Upper lobe of right lung (tissue), 1 donor: ENCODE measurements around the gene RPS6KA2. TPM values are rescaled to one million over a fixed set of nuclear protein-coding genes. Genes with fewer than 3 reads are reported as not detected.

Experiments used
- ATAC-seq: fragments of 200-7000 bp; cut with Tn5 transposase; one replicate; pipeline ENCODE4 v1.9.1; 2020; ENCODE audit warnings: mild to moderate bottlenecking, moderate library complexity
- DNase-seq: peaks from one replicate; pipeline ENCODE4 v3.0.0-alpha.2; 2020
- H3K27ac ChIP-seq: fragments of 200-600 bp; one replicate; pipeline ENCODE4 v1.8.0; 2022
- H3K27me3 ChIP-seq: fragments of 200-600 bp; one replicate; pipeline ENCODE4 v1.8.0; 2022; ENCODE audit warnings: mild to moderate bottlenecking
- H3K36me3 ChIP-seq: fragments of 200-600 bp; one replicate; pipeline ENCODE4 v1.8.0; 2022
- H3K4me1 ChIP-seq: fragments of 200-600 bp; one replicate; pipeline ENCODE4 v1.8.0; 2022
- H3K4me3 ChIP-seq: fragments of 200-600 bp; one replicate; pipeline ENCODE4 v1.8.0; 2022; ENCODE audit warnings: mild to moderate bottlenecking
- H3K9me3 ChIP-seq: fragments of 200-600 bp; one replicate; pipeline ENCODE4 v1.8.0; 2022
- intact Hi-C: fragments of 100-400 bp; cut with DNase I; formaldehyde crosslinking; loops from one replicate; pipeline ENCODE4 v1.11.0; 2022
- total RNA-seq: library from RNA; stranded (reverse); fragmentation: NEBNext Ultra II Directional; extraction: Animal tissue kit (Norgen Biotek cat#: 25700); gene quantifications from one replicate; pipeline ENCODE4 v1.2.1, GENCODE V29; 2021
- TF ChIP-seq, protein P1 (sequence below): fragments of 200-600 bp; IDR thresholded peaks from one replicate; pipeline ENCODE4 v1.8.0; 2022; ENCODE audit warnings: antibody characterized with exemption
- donor health status: DM: no; HTN: yes; CAD: no; lungs with severe emphysema.

The RPS6KA2 gene
- total RNA-seq, 1 donor from 2014 or later = 136 TPM

GRCh38 chr6:166612471-166612881 is 14.6 kb downstream of the RPS6KA2 start:
- ATAC-seq (no peak), DNase-seq (no peak)
- no peaks in the 10 kb centered on the region for H3K27me3 ChIP-seq
- peaks cover 7% of the 10 kb centered on the region for H3K36me3 ChIP-seq
- H3K4me1 ChIP-seq = peaks cover 31% of the 10 kb centered on the region
- H3K4me3 ChIP-seq = no peak overlapping the region
- intact Hi-C loops = no loop called here
- TF ChIP-seq, protein P1, sequence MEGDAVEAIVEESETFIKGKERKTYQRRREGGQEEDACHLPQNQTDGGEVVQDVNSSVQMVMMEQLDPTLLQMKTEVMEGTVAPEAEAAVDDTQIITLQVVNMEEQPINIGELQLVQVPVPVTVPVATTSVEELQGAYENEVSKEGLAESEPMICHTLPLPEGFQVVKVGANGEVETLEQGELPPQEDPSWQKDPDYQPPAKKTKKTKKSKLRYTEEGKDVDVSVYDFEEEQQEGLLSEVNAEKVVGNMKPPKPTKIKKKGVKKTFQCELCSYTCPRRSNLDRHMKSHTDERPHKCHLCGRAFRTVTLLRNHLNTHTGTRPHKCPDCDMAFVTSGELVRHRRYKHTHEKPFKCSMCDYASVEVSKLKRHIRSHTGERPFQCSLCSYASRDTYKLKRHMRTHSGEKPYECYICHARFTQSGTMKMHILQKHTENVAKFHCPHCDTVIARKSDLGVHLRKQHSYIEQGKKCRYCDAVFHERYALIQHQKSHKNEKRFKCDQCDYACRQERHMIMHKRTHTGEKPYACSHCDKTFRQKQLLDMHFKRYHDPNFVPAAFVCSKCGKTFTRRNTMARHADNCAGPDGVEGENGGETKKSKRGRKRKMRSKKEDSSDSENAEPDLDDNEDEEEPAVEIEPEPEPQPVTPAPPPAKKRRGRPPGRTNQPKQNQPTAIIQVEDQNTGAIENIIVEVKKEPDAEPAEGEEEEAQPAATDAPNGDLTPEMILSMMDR = no peak
- no peaks in the 10 kb centered on the region for H3K9me3 ChIP-seq
- no peak overlapping the region for H3K27ac ChIP-seq

DNA sequence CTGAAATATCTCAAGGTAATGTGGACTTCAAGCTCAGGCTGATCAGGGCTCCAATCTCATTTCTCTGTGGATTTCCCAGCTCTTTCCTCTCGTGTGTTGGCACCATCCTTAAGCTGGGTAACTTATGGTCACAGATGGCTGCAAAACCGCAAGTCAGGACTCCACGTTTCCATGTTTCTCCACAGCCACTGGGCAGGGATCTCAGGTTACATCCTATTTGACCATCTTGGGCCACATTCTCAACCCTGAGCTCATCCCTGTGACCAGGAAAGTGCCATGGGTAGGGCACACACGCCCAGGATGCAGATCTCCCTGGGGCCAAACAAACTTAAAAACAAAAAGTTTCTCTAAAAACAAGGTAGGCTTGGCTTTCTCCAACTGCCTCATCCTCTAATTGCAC is 15.4 kb downstream of the RPS6KA2 start:
- Histone ChIP-seq H3K4me1 (peaks cover 25% of the 10 kb centered on the region), H3K27ac (no peak overlapping the region)

DNA sequence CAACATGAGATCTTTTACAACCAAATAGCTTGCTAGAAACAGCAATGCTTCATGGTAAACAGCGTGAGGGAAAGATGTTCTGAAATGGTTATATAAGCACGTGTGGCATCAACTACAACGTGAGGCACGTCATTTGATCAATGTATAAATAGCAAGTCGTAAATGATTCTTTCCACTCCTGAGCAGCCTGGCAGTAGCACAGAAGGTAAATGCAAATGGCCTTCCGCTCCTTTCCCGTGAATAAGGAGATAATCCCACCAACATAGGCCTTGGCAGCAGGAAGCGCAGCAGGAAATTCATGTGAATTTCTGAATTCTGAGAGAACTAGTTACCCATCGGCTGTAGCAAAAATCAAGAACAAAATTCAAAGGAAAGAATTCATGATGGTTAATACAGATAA is 17.0 kb downstream of the RPS6KA2 start:
- H3K4me1 ChIP-seq = peaks cover 12% of the 10 kb centered on the region
- intact Hi-C loops = no loop called here
- TF ChIP-seq, protein P1 = no peak
- no peaks in the 10 kb centered on the region for H3K9me3 ChIP-seq
- H3K27ac ChIP-seq = no peak overlapping the region
- H3K27me3 ChIP-seq = no peaks in the 10 kb centered on the region
- peaks cover 7% of the 10 kb centered on the region for H3K36me3 ChIP-seq
- H3K4me3 ChIP-seq = no peak overlapping the region
- ATAC-seq (no peak), DNase-seq (no peak)

More for the DNA sequence above, 15.4 kb downstream of the RPS6KA2 start:
- Histone ChIP-seq H3K4me3 (no peak overlapping the region), H3K9me3 (no peaks in the 10 kb centered on the region), H3K36me3 (peaks cover 7% of the 10 kb centered on the region), H3K27me3 (no peaks in the 10 kb centered on the region)
- TF ChIP-seq, protein P1 = no peak
- intact Hi-C loops = no loop called here
- DNase-seq (no peak), ATAC-seq (no peak)

- Histone ChIP-seq H3K27ac (no peak overlapping the region), H3K4me1 (peaks cover under 1% of the 10 kb centered on the region), H3K9me3 (no peaks in the 10 kb centered on the region), H3K4me3 (no peak overlapping the region), H3K36me3 (peaks cover 7% of the 10 kb centered on the region), H3K27me3 (no peaks in the 10 kb centered on the region)
- TF ChIP-seq, protein P1 = no peak
- intact Hi-C loops = no loop called here
- ATAC-seq (no peak), DNase-seq (no peak)
Observed at GRCh38 chr6:166608774-166609173, 18.3 kb downstream of the RPS6KA2 start.

DNA sequence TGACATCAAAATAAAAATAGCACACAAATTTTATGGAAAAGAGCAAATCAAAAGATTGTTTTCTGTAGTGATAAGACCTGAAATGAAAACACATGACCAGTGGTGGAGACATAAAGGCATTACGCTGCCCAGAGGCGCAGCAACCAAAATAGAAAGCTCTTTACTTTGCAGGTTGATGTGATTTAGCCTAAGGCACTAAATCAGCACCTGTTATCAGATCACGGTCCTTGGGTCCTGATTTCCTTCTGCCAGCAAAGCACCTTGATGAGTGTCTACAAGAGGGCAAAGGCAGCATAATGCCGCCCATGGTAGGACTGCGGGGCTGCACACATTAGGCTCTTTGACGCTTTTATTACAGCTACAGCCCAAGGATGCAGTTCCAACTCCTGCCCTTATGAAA is 21.3 kb downstream of the RPS6KA2 start:
- H3K4me1 ChIP-seq = no peaks in the 10 kb centered on the region
- no peaks in the 10 kb centered on the region for H3K36me3 ChIP-seq
- TF ChIP-seq, protein P1 = no peak
- intact Hi-C loops = no loop called here
- H3K27ac ChIP-seq = no peak overlapping the region
- no peak for DNase-seq
- H3K9me3 ChIP-seq = no peaks in the 10 kb centered on the region
- H3K27me3 ChIP-seq = no peaks in the 10 kb centered on the region
- no peak overlapping the region for H3K4me3 ChIP-seq
- ATAC-seq = no peak

DNA sequence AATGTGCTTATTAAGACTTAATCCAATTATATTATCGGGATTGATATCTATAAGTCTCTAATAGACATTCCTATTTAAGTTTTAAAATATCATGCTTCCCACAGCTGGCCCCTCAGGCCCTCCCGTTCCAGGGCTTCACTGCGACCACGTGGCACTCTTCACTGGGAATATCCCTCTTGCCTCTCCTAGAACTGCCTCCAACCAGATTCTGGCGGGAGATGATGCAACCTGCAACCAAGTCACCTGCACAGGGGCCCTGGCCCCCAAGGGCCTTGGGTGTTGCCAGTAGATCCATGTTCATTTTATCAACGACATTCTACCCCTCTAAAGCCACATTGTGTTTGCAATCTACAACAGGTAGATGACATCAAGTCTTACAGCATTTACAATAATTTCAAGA is 22.1 kb downstream of the RPS6KA2 start:
- DNase-seq (no peak), ATAC-seq (no peak)
- H3K9me3 ChIP-seq = no peaks in the 10 kb centered on the region
- H3K4me3 ChIP-seq = no peak overlapping the region
- TF ChIP-seq, protein P1 = no peak
- intact Hi-C loops = no loop called here
- no peaks in the 10 kb centered on the region for H3K36me3 ChIP-seq
- H3K27me3 ChIP-seq = no peaks in the 10 kb centered on the region
- peaks cover 1% of the 10 kb centered on the region for H3K4me1 ChIP-seq
- no peak overlapping the region for H3K27ac ChIP-seq
